Stimulated activated CD4-positive, alpha-beta T cell treated with anti-CD3 and anti-CD28 coated beads, TNF-alpha, amount 100 ng/mL, for 1 hour (primary cell): ENCODE results near the gene BRD1.
A peak's percentile ranks its signal among the peaks of the same experiment; 100 is the strongest.
"Not testable (repeated sequence)": the region's sequence is repeated elsewhere in the genome, so short reads cannot be mapped to it uniquely, and the experiment has no call there.

Experiments used
- DNase-seq, 3 donors: peaks; one replicate each; pipeline ENCODE4 v3.0.0-alpha.2; 2020; ENCODE audit warnings: low read depth in 3 of 3, low spot score in 1 of 3

Gene BRD1

DNA sequence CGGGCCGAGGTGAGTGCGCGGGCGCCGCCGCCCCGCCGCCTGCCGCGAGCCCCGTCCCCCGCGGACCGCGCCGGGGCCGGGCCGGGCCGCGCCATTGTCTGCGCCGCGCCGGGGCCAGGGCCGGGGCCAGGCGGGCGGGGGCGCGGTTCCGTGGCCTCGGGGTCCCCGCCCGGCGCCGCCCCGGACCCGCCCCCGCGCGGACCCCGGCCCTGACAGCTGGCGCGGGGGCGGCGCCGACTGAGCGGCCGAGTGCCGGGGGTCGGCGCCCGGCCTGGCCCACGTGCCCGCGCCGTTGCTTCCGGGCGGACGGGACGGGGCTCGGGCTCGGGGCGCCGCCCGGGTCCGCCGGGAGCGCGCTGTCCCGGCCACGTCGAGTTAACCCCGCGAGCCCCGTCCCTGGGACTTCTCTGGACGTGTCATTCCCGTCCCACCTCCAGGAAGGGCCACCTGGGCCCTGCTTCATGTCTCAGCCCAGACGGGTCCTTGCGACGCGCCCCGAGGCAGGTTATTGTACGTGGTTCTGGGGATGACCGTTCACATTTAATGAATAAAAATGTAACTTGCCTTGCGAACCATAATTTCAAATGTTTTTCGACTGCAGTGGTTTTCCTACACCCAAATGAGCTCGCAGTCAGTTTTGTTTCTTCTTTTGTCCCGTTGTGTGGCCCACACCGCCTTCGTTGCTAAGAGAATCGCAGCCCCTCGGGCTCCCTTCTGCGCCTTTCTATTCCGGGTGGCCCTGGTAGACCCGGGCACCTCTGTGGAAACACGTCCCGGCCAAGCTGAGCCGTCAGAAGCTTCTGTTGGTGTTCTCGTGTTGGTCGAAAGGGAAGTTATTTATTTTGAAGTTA is 26.5 kb upstream of the BRD1 start:
- DNase-seq: no peak

DNA sequence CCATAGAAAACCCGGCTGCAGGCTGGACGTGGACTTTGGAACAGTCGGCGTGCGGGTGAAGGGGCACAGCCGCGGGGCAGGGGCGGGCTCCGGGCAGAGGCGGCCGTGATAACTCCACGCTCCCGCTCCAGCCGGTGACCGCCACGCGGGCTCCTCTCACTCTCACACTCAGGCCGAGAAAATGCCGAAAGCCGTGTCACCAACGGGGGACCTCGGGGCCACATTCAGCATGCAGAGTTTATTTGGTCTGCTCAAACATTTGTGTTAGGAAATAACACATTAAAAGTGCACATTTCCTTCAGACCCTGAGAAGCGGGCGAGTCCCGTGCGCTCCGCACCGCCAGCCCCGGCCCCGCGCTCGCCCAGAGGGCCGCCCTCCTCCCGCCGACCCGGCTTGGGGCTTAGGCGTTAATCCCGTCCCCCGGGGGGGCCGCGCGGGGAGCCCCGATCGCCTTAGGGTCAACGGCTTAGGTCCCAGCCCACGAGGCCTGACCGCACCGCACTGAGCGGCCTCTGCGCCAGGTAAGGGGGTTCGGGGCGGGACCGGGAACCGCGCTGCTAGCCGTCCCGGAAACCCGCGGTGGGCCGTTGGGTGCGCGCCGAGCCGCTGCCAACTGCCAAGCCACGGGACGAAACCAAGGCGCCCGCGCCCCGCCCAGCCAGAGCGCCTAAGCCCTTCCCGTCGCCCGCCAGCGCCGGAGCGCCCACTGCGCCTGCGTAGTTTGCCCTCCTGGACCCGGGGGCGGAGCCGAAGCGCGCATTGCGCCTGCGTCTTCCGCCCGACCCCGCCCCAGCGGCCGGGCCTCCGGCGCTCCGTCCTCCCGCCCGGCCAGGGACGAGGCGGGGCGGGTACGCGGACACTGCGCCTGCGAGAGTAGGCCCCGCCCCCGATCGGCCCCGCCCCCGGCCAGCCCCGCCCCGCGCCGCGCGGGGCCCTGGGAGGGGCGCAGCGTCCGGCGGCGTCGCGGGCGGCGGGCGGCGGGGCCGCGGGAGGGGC is 25.5 kb upstream of the BRD1 start, which contains the start of gene ZBED4:
Gene ZBED4 (plus strand): TSS at position 947 of the 997 bp plus-strand sequence. CDS start 29,819 bp downstream, outside the sequence.
- peak; percentile 97 to 99 (median 98) for DNase-seq

DNA sequence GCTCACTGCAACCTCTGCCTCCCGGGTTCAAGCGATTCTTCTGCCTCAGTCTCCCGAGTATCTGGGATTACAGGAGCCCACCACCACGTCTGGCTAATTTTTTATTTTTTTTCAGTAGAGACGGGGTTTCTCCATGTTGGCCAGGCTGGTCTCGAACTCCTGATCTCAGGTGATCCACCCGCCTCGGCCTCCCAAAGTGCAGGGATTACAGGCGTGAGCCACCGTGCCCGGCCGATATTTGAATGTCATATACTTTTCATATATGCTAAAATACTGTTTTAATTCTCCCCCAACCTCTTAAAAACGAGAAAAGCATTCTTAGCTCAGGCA is 24.9 kb upstream of the BRD1 start:
- not testable (repeated sequence) for DNase-seq

GRCh38 chr22:49850959-49851802 is 23.5 kb upstream of the BRD1 start:
- DNase-seq: no peak

DNA sequence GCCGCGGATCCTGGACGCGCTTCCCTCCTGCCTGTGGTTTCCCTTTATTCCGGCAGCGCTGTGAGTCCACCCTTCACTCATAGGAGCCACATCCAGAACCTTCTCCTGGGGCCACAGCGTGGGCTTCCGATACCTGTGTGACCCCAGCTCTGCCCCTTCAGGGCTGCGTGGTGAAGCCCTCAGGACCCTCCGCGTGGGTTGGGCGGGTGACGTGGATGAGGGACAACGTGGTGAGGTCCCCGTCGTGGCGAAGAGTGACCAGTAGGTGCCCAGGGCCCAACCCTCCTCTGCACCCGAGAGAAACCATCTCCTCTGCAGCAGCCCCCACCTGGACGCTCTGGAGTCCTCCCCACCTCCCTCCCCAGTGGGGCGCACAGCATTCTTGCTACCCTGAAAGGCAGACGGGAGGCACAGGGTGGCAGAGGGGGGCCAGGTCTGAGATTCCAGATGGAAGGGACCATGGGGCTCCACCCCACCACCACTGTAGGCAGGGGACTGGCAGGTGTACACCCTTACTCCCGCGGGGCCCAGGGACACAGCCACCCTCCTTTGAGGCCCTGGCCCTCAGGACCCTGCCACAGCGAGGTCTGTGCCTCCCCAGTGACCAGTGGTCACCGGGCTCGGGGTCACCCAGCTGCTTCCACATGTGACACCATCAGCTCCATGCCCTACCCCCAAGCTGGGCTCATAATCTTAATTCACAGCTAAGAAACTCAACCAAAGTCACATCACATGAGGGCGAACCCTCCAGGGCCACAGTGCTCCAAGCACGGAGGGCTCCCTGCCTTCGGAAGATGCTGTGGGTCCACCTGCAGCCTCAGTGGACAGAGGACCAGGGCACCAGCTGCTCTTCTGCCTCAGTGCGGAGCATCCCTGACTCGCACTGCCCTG is 22.6 kb upstream of the BRD1 start:
- DNase-seq: no peak

GRCh38 chr22:49849161-49850020 is 21.7 kb upstream of the BRD1 start:
- DNase-seq: no peak

GRCh38 chr22:49848690-49849160 is 21.1 kb upstream of the BRD1 start:
- DNase-seq: no peak

GRCh38 chr22:49847751-49848689 is 20.3 kb upstream of the BRD1 start:
- DNase-seq: no peak

DNA sequence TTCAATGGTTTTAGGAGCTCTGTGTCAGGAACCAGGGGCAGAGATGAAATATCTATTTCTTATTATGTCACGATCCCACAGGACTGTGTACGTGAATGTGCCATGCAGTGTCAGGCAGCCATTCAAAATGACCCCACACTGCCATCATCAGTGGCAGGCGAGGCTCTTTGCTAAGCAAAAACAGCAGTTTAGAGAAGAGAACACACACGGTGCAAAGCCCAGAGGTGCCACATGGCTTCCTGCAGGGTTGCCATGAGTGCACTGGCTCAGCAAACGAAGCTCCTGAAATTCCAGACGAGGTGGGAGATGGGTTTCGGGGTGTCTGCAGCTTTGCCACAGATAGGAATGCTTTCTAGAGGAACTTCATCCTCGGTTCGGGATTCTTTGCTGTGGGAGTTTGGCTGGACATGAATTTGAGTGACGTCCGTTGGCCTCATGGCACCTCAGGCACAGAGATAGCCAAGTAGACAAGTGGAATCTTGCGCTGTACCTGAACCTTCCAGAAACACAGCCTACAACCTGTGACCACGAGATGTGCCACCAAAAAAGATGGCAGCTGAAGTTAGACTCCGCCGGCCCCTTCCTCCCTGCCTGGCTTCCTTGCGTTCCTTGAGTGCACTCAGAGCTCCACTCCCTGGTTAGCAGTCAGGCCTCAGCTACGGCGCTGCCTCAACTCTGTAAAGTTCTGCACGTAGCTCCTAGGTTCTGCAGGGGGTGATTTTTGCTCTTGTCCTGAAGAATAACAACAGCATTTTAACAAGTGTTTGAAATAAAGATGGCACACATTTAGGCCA is 18.2 kb upstream of the BRD1 start:
- DNase-seq: no peak

DNA sequence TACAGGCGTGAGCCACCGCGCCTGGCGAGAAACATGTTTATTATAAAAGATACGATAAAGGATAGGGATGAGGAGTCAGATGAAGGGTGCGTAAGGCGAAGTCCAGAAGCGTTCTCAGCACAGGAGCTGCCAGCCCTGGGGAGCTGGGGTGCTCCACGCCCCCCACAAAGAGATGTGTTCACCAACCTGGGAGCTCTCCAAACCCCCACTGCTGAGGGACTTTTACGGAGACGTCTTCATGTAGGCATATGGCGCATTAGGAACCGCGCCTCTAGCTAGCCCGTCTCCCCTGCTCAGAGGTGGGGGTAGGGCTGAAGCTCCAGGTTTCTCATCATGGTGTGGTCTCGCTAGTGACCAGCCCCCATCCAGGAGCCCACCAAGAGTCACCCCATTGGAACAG is 17.6 kb upstream of the BRD1 start:
- DNase-seq: no peak

GRCh38 chr22:49838771-49839717 is 11.4 kb upstream of the BRD1 start:
- DNase-seq: peak; percentile 58 to 83 (median 75)

GRCh38 chr22:49833340-49834007 is 5.8 kb upstream of the BRD1 start:
- DNase-seq: no peak

DNA sequence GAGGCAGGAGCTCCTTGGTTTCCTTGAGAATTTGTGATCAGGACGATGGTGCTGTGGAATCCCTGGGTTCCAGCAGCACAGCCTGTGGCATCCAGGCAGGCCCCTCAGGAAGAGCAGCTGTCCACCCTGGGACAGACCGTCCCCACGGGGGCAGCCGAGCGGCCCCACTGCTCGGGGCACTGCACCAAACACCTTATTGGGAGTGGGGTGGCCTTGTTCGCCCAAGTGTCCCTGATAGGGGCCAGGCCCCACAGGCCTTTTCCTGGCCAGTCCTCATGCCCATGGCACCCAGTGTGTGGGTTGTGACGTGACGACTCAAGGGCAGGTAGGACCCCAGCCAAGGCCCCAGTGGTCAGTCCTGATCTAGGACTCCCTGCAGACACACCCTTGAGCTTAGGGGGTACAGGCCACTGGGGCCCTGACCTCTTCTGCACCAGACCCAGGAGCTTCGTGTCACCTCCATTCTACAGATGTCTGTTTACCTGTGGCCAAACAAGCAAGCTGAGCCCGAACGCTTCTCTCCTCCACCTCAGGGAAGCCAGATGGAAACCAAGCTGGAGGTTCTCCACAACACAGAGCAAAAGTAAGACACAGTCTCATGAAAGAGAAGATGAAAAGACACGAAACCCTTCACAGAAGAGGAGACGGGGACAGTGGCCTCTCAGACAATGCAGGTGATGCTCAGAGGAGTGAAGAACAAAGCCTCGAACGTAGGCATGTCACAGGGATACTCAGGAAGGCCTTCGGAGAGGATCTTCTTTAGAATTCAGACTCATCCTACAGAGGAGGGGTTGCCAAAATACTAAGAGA is 1.6 kb upstream of the BRD1 start:
- no peak for DNase-seq

DNA sequence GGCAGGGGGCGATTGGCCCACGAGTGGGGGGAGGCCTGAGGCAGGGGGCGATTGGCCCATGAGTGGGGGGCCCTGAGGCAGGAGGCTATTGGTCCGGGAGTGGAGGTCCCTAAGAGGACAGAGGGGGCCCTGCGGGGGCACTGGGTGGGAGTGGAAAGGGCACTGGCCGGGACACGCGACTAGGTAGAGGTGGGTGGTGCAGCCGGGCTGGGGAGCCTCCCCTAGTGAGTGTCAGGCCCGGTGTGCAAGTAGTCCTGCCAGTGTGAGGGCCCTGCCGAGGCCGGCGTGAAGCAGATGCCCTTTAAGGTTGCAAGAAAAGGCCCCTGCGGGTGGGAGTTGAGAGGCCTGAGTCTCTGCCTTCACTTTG is 909 bp upstream of the BRD1 start:
- no peak for DNase-seq
